Measurements from ENCODE around the gene NXPH2. TPM values are rescaled to one million over a fixed set of nuclear protein-coding genes. Genes with fewer than 3 reads are reported as not detected.

Gene NXPH2
- total and polyA plus RNA-seq, 2 of the 13 experiments (the other 11 are each of a cell fraction or from before 2014, with no cell fraction given) = not detected

DNA sequence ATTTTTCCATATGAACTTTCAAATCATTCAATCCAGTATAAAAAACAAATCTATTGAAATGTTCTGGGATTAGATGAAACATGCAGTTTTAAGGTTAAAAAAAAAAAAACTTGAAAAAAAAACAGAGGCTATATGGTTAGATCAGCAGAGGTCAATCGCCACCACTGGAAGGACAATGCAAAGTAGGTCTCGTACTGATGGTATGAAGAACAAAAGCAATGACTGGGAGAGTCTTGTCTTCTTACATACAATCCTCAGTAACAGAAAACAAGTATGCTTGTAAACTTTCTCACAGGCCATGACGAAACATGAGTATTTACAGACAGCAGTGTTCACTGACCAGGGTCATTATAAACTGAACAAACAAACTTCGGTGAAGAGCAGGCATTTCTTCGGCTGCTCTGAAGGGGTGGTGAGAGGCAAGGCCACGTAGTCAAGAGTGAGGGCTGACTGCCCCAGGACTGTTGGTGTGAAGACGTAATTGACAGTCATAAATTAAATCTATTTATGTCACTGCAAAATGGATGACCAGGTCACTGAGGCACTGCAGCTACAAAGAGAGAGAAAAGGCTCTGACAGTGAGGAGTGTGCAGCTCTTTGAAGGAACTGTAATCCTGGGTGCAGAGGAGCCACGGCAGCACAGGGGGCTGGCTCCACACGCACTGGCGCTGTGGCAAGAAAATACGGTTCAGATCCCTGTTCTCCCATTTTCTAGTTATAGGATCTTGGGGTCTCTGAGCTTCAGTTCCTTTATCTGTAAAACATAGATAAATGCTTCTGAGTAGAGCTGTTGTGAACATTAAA lies 60.0 kb downstream of the NXPH2 start (continued):
- TF ChIP-seq CREB1 (IDR thresholded peaks at IDR 0.05) (peak; percentile 71), CREB1 (CRISPR knock-in tag; IDR thresholded peaks at IDR 0.05) (no peak; the same call in 1 of the 2 replicates), ZNF720 (CRISPR knock-in tag; IDR thresholded peaks at IDR 0.05) (no peak), ZNF550 (CRISPR knock-in tag; IDR thresholded peaks at IDR 0.05; ENCODE audit: borderline replicate concordance) (no peak), MAFG (CRISPR knock-in tag; IDR thresholded peaks at IDR 0.05) (no peak), ZNF644 (CRISPR knock-in tag; IDR thresholded peaks at IDR 0.05; ENCODE audit: low read depth) (0 out of 2 replicates have a peak, but pooled peaks have one; percentile 26), ZC3H13 (CRISPR knock-in tag; IDR thresholded peaks at IDR 0.05) (no peak), ATF7 (IDR thresholded peaks at IDR 0.05) (no peak), ATF7 (CRISPR knock-in tag; IDR thresholded peaks at IDR 0.05) (no peak), ZNF362 (CRISPR knock-in tag; IDR thresholded peaks at IDR 0.05; ENCODE audit: borderline replicate concordance) (no peak), NKX3-1 (CRISPR knock-in tag; IDR thresholded peaks at IDR 0.05) (no peak), HMGA1 (CRISPR knock-in tag; conservative IDR thresholded peaks at IDR 0.05) (no peak), SAP130 (CRISPR knock-in tag; IDR thresholded peaks at IDR 0.05; ENCODE audit: low read depth) (peak; percentile 51), SRSF1 (optimal IDR thresholded peaks at IDR 0.05; ENCODE audit: low read depth, low read length) (no peak), ATF7-NPFF (CRISPR knock-in tag; IDR thresholded peaks at IDR 0.05; ENCODE audit: low read depth) (no peak), CHD4 (IDR thresholded peaks at IDR 0.05; ENCODE audit: borderline replicate concordance, low read length) (no peak), TBX3 (IDR thresholded peaks at IDR 0.05; ENCODE audit: borderline replicate concordance) (no peak), ZNF629 (CRISPR knock-in tag; conservative IDR thresholded peaks at IDR 0.05) (no peak), MTA1 (CRISPR knock-in tag; IDR thresholded peaks at IDR 0.05; ENCODE audit: borderline replicate concordance) (no peak), SP5 (CRISPR knock-in tag; IDR thresholded peaks at IDR 0.05; ENCODE audit: borderline replicate concordance, low read depth) (no peak), AFF4 (CRISPR knock-in tag; IDR thresholded peaks at IDR 0.05) (no peak), ZNF333 (CRISPR knock-in tag; IDR thresholded peaks at IDR 0.05; ENCODE audit: borderline replicate concordance) (no peak)

Measured in HepG2 (cell line).